Left cardiac atrium (tissue), 4 donors: Measurements from ENCODE around the gene IFIT2. TPM values are rescaled to one million over a fixed set of nuclear protein-coding genes. Genes with fewer than 3 reads are reported as not detected.
"Not testable (repeated sequence)": the region's sequence is repeated elsewhere in the genome, so short reads cannot be mapped to it uniquely, and the experiment has no call there.

Experiments used
- ATAC-seq, 2 donors: fragments of 200-7000 bp; cut with Tn5 transposase; one replicate each; pipeline ENCODE4 v1.9.1; 2020; ENCODE audit warnings: mild to moderate bottlenecking in 2 of 2, moderate library complexity in 2 of 2
- DNase-seq: peaks from one replicate; pipeline ENCODE4 v3.0.0-alpha.2; 2020
- intact Hi-C, 2 donors: fragments of 100-400 bp; cut with DNase I; formaldehyde crosslinking; loops; one replicate each; pipeline versions ENCODE4 v1.14.1 to v1.15.1; 2022 to 2023
- total RNA-seq, 2 donors: library from RNA; stranded (reverse); fragmentation: NEBNext Ultra II Directional; extraction: Animal tissue kit (Norgen Biotek cat#: 25700); gene quantifications; one replicate each; pipeline ENCODE4 v1.2.1, GENCODE V29; 2021
- donor health status: DM: no; HTN: yes; CAD: no.
- donor health status: DM: no; HTN: yes; CAD: no; lungs with severe emphysema.
- donor health status: DM: yes; HTN: yes; CAD: no.
- donor health status: Dilated cardiomyopathy.

IFIT2 gene
- total RNA-seq, 2 donors from 2014 or later: 3.5 to 4.6 TPM

DNA sequence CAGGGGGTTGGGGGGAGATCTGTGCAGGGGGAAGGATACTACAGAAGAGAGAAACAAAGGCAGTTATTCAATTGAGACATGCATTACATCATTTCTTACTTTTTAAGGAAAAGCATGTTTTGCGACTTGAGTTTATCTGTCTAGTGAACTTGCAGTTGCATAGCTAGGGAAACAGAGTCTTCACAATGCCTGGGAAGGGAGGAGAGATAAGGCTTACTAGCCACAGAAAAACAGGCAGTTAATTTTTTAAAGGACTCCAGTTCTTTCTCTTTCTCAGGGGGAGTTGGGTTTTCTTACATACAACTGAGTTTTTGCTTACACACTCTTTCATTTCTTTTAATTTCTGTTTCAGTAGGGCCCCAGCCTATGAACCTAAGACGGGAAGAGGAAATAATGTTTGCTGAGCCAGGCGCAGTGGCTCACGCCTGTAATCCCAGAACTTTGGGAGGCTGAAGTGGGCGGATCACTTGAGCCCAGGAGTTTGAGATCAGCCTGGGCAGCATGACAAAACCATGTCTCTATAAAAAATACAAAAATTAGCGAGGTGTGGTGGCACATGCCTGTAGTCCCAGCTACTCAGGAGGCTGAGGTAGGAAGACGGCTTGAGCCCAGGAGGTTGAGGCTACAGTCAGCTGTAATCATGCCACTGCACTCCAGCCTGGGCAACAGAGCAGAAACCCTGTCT, 48.9 kb downstream of the IFIT2 start:
- intact Hi-C loops: not testable (repeated sequence)
- DNase-seq (peak; percentile 48), ATAC-seq (peak; percentile 38 to 68)

DNA sequence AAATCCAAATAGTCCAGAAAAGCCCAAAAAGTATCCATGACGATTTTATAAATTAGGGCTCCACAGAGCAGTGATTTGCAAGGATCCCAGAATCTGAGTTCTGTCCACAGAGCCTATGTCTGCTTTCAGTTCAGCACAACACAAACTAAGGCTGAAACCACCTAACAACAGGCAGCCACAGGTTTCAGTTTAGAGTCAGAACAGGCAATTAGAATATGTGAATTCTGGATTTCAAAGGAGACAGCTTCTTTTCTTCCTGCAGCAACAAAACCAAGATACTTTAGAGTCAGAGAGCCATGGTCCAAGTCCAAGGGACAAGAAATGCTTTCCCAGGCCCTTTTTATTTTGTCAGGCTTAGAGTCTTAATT, 49.5 kb downstream of the IFIT2 start:
- DNase-seq (no peak), ATAC-seq (peak; percentile 21 to 42)
- intact Hi-C loops: no loop called here

DNA sequence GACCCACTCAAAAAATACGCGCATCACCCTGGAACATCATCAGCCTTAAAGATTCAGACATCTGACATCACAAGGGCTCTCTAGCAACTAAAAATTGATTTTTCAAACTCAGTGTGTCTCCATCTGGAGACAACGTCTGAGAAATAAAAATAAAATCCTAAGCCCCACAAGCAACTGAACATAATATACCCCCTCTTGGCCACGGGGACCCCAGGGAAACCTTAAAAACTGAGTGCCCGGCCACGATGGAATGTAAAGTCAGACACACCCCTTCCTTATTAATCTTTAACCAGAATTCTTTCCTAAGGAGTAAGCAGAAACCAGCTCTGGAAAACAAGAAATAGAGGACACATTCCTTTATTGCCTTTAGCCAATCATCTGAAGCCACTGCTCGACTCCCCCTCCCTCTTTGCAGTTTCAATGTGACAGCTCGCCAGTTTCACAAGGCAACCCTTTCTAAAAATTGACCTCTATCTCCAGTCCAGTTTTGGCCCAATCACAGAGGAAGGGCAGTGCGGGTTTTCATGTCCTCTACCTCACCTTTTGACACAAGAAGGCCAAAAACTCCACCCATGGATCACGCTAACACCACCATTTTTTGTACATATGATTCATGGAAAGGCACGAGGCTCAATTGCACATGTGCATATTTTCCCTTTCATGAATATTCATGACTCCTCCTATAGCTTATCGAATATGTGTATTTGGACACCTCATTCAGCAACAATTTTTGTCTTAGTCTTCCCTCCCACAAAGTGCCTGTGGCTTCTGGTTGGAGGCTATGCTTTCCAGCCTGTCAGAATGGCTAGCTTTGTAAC, 50.1 kb downstream of the IFIT2 start:
- intact Hi-C loops: no loop called here
- peak; percentile 50 to 83 for ATAC-seq
- DNase-seq: peak; percentile 48

DNA sequence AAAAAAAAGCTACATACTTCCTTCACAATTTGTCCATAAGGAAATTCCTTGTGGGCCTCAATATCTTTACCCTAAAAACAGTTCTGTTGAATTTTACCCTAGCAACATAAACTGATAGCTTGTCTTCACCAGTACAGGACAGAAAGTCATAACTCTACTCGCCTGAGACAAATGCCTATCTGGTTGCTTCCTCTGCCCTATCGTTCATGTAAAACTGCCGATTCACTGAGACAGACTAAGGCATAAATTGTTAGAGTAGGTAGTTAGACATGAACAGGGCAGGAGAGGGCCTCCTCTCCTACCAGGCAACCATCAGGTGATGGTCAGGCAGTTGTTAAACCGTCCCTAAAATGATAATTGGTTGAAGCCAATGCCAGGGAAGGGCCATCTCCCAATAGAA, 51.0 kb downstream of the IFIT2 start:
- no peak for DNase-seq

DNA sequence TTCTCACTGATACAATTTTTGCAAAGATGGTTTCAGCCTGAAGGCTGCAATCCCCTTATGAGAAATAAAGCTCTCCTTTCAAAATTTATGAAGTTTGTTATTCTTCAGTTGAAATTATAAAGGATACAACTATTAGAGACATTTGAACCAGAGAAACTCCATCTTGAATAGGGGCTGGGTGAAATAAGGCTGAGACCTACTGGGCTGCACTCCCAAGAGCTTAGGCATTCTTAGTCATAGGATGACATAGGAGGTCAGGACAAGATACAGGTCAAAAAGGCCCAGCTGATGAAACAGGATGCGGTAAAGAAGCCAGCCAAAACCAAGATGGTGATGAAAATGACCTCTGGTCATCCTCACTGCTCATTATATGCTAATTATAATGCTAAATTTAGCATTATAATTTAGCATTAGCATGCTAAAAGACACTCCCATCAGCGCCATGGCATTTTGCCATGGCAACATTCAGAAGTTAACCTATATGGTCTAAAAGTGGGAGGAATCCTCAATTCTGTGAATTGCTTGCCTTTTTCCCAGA, 53.6 kb downstream of the IFIT2 start:
- no peak for ATAC-seq
- DNase-seq: no peak
- intact Hi-C loops: no loop called here

More for the DNA sequence above, 51.0 kb downstream of the IFIT2 start:
- ATAC-seq: no peak
- intact Hi-C loops: no loop called here

DNA sequence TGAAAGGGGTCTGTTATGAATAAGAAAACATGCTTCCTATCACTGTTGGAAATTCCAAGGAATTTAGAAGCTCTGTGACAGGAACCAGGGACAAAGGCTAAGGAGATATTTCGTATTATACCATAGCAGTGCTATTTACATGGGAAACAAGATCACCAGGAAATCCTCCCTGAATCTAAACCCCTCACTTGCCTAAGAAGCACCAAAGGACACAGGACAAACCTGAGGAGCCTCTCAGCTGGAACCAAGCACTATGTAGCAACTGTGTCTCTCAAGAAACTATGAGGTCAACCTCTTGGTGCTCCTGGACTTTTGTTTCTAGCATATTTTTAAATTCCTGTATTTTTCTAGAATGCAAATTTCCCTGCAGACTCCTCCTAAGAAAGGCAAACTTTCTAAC, 55.2 kb downstream of the IFIT2 start:
- ATAC-seq: no peak
- no peak for DNase-seq
- intact Hi-C loops: no loop called here

DNA sequence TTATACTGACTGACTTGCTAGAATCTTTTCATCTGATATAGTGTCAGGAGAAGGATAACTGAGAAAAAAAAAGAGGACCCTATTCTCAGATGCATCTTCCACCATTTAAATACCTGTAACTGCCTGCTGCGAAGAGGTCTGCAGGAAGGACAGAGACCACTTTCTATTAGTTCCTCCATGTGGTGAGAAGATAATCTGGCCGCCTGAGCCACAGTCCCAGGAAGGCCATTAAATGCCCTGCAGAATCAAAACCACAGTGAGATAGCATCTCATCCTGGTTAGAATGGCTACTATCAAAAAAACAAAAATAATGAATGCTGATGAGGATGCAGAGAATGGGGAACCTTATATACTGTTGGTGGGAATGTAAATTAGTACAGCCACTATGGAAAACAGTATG, 56.1 kb downstream of the IFIT2 start:
- intact Hi-C loops: no loop called here
- ATAC-seq: no peak
- no peak for DNase-seq

Other genes with a start within 250 kb of the IFIT2 start
- gene CH25H, start 94.7 kb upstream of the IFIT2 start, total RNA-seq: 1 to 10 TPM in 1 of 2 donors, under 1 TPM in 1; 0.44 to 1.2 TPM
- 10 to 100 TPM; 35.8 to 45.7 TPM for gene LIPA, start 50.3 kb upstream of the IFIT2 start, total RNA-seq
- gene IFIT3, start 26.0 kb downstream of the IFIT2 start, total RNA-seq: 10 to 100 TPM in 1 of 2 donors, 1 to 10 TPM in 1; 8.6 to 19.9 TPM
- gene IFIT1B, start 76.0 kb downstream of the IFIT2 start, total RNA-seq: not detected
- gene IFIT1, start 90.6 kb downstream of the IFIT2 start, total RNA-seq: 10 to 100 TPM; 15.3 to 20.6 TPM
- gene IFIT5, start 112.5 kb downstream of the IFIT2 start, total RNA-seq: 10 to 100 TPM; 10.1 to 14.5 TPM
- 1 to 10 TPM; 2.3 to 6.2 TPM for gene SLC16A12, start 233.5 kb downstream of the IFIT2 start, total RNA-seq